HepG2 (cell line): ENCODE results near the gene CRTAC1.

Experiments used
- CREB1 ChIP-seq, 2 experiments: fragments of 450-650 bp in 1 of 2; IDR thresholded peaks; 2 replicates each; pipeline ENCODE4 v1.6.1; 2016 to 2017; ENCODE audit warnings: control low read depth in 1 of 2, mild to moderate bottlenecking in 1 of 2, missing compliant biosample characterization in 1 of 2, missing genetic modification characterization in 1 of 2
- DPF2 ChIP-seq: sonication (generic); formaldehyde crosslinking; IDR thresholded peaks from 2 replicates; pipeline ENCODE4 v1.4.0; 2020; ENCODE audit warnings: mild to moderate bottlenecking, low read depth, missing genetic modification reagents, borderline replicate concordance
- TF ChIP-seq, protein P1 (sequence below): IDR thresholded peaks from 2 replicates; pipeline ENCODE4 v1.6.1; 2016
- TF ChIP-seq, protein P2 (sequence below): sonication (generic); formaldehyde crosslinking; IDR thresholded peaks from 2 replicates; pipeline ENCODE4 v1.5.0; 2020; ENCODE audit warnings: mild to moderate bottlenecking, missing genetic modification reagents, moderate library complexity

DNA sequence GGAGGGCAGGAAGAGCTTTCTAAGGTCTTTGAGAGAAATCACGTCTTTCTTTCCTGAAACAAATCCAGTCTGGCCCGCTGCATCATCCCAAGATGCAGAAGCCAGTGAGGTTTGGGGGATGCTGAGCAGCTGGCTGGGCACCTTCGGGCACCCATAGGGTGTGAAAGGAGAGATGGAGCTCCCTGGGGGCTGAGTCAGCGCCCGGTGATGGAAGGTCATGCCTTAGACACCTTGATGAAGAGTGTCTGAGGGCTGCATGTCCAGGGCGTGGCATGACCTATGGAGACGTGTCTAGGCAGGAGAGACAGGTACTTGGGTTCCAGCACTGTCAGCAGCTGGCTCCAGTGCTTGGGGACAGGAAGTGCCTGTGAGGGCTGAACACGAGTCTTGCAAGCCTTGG, 92.5 kb downstream of the CRTAC1 start:
- no peak for TF ChIP-seq CREB1 (IDR thresholded peaks at IDR 0.05)
- no peak for TF ChIP-seq CREB1 (CRISPR knock-in tag; IDR thresholded peaks at IDR 0.05)
- TF ChIP-seq, protein P1, sequence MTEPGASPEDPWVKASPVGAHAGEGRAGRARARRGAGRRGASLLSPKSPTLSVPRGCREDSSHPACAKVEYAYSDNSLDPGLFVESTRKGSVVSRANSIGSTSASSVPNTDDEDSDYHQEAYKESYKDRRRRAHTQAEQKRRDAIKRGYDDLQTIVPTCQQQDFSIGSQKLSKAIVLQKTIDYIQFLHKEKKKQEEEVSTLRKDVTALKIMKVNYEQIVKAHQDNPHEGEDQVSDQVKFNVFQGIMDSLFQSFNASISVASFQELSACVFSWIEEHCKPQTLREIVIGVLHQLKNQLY (CRISPR knock-in tag), result no peak
- TF ChIP-seq, protein P2, sequence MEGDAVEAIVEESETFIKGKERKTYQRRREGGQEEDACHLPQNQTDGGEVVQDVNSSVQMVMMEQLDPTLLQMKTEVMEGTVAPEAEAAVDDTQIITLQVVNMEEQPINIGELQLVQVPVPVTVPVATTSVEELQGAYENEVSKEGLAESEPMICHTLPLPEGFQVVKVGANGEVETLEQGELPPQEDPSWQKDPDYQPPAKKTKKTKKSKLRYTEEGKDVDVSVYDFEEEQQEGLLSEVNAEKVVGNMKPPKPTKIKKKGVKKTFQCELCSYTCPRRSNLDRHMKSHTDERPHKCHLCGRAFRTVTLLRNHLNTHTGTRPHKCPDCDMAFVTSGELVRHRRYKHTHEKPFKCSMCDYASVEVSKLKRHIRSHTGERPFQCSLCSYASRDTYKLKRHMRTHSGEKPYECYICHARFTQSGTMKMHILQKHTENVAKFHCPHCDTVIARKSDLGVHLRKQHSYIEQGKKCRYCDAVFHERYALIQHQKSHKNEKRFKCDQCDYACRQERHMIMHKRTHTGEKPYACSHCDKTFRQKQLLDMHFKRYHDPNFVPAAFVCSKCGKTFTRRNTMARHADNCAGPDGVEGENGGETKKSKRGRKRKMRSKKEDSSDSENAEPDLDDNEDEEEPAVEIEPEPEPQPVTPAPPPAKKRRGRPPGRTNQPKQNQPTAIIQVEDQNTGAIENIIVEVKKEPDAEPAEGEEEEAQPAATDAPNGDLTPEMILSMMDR, result no peak
- TF ChIP-seq DPF2 (CRISPR knock-in tag), result no peak
